GM21526 (cell line): ENCODE measurements around the gene LARP1.

Experiments used
- ATAC-seq: cut with Tn5 transposase; IDR thresholded peaks from one replicate; pipeline ENCODE4 v1.9.1; 2021; ENCODE audit warnings: moderate library complexity; ENCODE audit not compliant: unreplicated experiment, low FRiP score

LARP1 gene

DNA sequence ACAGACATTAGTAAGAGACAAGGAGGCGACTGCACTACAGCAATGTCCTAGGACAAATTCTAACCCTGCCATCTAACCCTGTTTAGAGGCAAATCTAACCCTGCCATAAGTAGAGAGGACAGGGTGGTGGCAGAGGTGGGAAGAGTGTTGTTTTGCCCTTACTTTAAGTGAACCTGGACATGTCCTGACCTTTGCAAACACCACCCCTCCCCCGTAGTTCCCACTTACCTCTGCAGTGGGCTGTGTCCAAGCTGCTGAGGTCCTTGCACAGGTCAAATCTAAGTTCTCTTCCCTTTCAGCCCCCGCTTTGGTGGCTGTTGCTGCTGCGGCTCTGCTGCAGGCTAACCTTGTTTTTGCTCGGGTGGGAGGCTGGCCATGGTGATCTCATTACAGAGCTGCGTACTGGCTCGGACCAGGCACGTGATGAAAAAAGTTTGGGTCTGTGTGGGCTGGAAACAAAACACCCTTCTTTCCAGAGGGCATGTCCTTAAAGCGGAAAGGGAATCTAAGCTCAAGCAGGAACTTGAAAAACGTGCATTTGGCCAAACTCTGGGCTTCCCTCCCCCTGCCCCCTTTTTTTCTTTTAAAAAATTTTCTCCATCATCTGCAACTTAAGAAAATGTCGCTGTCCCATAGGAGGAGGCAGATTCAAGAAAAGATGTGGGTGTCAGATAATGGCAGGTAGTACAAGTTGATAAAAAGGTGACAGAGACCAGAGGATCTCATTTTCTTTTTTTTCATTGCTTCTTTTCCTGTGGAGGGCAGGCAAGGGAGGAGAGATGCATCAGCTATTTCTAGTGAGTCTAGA is 95.3 kb downstream of the LARP1 start, which contains the start of gene FAXDC2:
FAXDC2 (minus strand) TSS at position 349 of the 808 bp plus-strand sequence. CDS start 12,425 bp downstream, outside the sequence.
- ATAC-seq, result no peak

DNA sequence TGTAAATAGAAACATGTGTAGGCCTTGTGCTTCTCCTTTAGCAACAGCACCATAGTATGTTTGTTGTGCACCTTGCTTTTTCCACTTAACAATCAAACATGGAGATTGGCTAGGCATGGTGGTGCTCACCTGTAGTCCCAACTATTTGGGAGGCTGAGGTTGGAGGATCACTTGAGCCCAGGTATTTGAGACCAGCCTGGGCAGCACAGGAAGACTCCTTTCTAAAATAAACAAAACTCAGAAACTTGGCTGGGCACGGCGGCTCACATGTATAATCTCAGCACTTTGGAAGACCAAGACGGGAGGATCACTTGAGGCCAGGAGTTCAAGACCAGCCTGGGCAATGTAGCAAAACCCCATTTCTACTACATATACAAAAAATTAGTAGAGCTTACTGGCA is 96.2 kb downstream of the LARP1 start:
- no peak for ATAC-seq

DNA sequence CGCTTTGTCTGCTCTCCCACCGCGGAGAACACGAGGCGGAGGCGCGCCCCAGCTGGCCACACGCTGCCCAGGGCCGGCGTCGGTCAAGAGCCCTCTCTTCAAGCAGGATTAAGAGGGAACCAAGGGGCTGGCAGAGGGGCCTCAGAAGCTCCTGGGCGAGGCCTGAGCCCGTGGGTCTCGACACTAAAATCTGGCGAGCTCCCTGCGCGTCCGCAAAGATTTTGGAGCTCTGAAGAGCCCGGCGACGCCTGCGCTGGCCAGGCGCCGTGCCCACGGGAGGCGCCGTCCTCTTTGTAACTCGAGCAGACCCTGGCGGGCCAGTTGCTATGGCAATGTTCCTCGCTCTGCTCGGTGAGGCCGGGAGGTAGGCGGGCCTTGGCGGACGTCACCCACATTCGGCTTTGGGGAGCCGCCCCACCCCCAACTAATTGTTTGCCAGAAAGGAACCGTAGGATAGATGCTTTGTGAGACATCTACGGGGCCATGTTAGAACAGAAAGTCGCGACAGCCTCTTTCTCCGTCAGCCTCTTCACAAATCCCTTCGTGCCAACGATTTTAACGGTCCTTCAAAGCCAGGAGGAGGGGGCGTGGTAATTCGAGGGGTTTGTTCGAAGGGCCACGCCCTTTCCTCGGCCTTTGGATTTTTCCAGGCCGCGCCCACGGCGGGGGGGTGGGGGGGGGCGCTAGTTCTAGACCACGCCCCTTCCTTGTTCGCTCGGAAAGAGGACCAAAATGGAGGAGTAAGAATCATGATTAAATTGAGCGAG is 102.5 kb downstream of the LARP1 start:
- ATAC-seq, result peak; percentile 61

DNA sequence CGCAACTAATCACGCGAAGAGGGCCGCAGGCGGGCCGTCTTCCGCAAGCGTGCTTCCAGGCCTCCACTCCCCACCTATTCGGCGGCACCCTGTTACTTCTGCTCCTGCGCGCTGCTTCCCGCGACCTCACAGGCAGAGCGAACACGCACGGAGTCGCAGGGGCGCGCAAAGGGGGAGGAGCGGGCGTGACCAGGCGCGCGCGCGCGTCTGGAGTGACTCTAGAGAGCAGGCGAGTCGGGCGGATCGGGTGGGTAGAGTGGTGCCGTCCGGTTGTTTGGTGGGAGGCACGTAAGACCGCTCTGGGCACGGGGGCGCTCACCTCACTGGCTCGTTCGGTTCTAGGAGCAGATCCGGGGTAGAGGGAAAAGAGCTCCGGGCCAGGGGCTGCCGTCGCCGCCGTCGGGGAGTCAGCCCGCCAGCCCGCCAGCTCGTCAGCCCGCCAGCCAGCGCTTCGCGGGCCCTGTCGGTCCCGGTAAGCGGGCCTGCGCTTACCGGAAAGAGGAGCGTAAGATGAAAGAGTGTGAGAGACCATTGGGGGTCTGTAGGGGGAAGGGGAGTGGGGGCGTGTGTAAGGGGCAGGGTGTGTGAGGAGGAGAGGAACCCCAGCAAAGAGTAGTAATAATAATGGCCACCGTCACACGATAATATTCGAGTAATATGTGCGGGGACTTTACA is 103.3 kb downstream of the LARP1 start, which contains the start of gene CNOT8:
CNOT8 (plus strand) TSS at position 331 of the 675 bp plus-strand sequence. CDS start 4,652 bp downstream, outside the sequence.
- peak; percentile 80 for ATAC-seq

DNA sequence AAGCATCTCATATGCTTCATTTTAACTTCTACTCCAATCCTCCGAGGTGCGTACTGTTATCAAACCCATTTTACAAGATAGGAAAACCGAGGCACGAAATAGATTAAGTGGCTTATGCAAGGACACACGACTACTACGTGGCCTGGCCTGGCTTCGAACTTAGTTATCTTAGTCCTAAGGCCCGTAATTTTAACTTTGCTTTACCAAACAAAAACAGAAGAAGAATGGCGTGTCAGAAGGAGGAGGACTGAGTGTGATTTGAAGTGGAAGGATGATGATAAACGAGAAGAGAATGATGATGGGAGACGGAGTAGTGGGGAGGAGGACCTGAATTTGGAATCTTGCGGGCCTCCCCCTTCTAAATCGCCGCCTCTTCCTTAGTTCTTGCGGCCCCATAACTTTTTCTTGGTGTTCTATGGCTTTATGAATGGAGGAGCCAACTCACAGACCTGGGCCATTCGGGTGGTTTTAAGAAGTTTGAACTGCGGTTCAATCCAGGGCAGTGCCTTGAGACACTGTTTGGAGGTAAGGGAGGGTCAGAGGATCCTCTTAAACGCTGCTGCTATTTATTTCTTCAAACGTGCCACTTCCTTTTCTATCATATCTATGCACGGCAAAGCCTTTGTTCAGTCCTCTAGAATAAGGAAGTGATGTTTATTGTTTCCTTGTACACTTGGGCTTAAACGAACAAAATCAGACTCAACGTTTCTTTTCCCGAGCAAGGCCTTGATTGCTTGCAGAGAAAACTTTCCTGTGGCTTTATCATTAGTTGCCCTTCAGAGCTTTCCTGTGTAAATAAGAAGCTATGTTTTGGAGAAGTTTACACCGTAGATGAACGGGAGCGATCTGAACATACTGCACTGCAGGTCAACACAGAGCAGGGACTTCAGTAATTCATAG is 104.0 kb downstream of the LARP1 start:
- no peak for ATAC-seq

GRCh38 chr5:154860123-154860522 is 104.9 kb downstream of the LARP1 start:
- no peak for ATAC-seq

- no peak for ATAC-seq
These were observed 105.6 kb downstream of the LARP1 start for GRCh38 chr5:154860765-154861164.

DNA sequence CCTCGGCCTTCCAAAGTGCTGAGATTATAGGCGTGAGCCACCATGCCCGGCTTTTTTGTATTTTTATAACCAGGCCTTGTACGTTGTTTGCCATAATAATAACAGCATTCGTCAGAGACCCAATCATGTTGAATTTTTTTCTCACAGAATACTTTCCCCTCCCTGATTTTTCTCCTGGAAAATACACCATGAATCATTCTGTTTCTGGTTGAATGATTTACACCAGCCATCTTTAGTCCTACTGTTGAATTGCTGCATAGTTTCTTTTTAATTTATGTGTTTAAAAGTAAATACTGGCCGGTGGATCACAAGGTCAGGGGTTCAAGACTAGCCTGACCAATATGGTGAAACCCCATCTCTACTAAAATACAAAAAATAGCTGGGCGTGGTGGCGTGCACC is 106.8 kb downstream of the LARP1 start:
- ATAC-seq, result no peak

GRCh38 chr5:154862766-154863165 is 107.6 kb downstream of the LARP1 start:
- no peak for ATAC-seq

GRCh38 chr5:154863291-154864080 is 108.3 kb downstream of the LARP1 start:
- no peak for ATAC-seq

- no peak for ATAC-seq
These were observed 110.4 kb downstream of the LARP1 start for GRCh38 chr5:154865466-154866184.

GRCh38 chr5:154866841-154867240 is 111.7 kb downstream of the LARP1 start:
- ATAC-seq, result no peak
